Measurements from ENCODE around the gene SLC22A4.

- TF ChIP-seq POLR2A (IDR thresholded peaks at IDR 0.05; ENCODE audit: low read depth, low read length) (no peak), POLR2AphosphoS5 (IDR thresholded peaks at IDR 0.05; ENCODE audit: low read depth, low read length) (no peak)
These were observed 40.6 kb downstream of the SLC22A4 start for GRCh38 chr5:132334812-132335211.
